ENCODE data around the gene NUAK2. TPM values are rescaled to one million over a fixed set of nuclear protein-coding genes. Genes with fewer than 3 reads are reported as not detected.

Gene NUAK2
- total and polyA plus RNA-seq, 3 donors from 2014 or later: 7.2 to 19.6 (median 13.4) TPM

GRCh38 chr1:205268846-205269680 is 52.5 kb downstream of the NUAK2 start:
- WGBS, 2 donors: 91 to 96% methylated on average over 25 to 44 of the region's 48 CpGs
- intact Hi-C loops (cut with DNase I; ENCODE audit: low total_unique reads): no loop called here
- no peak for DNase-seq
- Histone ChIP-seq H3K36me3 (ENCODE audit: low read depth, missing control alignments) (no peaks in the 10 kb centered on the region), H3K27me3 (no peaks in the 10 kb centered on the region), H3K4me1 (peaks cover 13% of the 10 kb centered on the region), H3K27ac (no peak overlapping the region), H3K9me3 (no peaks in the 10 kb centered on the region), H3K4me3 (no peak overlapping the region)
- TF ChIP-seq POLR2A (IDR thresholded peaks at IDR 0.05): no peak
- TF ChIP-seq, protein P1, sequence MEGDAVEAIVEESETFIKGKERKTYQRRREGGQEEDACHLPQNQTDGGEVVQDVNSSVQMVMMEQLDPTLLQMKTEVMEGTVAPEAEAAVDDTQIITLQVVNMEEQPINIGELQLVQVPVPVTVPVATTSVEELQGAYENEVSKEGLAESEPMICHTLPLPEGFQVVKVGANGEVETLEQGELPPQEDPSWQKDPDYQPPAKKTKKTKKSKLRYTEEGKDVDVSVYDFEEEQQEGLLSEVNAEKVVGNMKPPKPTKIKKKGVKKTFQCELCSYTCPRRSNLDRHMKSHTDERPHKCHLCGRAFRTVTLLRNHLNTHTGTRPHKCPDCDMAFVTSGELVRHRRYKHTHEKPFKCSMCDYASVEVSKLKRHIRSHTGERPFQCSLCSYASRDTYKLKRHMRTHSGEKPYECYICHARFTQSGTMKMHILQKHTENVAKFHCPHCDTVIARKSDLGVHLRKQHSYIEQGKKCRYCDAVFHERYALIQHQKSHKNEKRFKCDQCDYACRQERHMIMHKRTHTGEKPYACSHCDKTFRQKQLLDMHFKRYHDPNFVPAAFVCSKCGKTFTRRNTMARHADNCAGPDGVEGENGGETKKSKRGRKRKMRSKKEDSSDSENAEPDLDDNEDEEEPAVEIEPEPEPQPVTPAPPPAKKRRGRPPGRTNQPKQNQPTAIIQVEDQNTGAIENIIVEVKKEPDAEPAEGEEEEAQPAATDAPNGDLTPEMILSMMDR (IDR thresholded peaks at IDR 0.05): no peak

DNA sequence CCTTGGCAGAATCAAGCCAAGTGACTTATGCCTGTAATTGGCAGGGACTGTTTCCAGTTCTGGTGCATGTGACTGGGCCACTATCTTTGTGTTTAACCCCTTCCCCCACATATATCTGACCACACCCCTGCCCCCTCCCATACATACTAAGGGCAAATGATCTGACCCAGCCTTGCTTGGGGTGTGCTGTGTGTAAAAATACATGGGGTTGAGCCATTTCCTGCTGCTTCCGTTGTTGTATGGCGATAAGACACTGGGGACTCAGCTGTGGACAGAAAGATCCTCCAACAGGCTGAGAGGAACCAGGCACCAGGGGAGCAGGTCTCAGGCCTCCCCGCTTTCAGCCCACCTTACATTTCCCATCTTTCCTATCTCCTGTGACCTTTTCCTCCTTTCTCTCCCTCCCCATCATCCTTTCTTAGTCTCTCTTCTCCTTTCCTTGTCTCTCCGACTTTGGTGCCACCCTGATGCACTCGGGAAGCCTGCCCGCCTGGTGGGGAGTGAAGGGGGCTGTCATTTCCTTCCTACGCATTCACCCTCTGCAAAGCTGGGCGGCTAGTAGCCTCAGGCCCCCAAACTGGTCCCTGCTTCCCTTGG is 54.1 kb downstream of the NUAK2 start:
- Histone ChIP-seq H3K36me3 (ENCODE audit: low read depth, missing control alignments) (no peaks in the 10 kb centered on the region), H3K27me3 (no peaks in the 10 kb centered on the region), H3K4me1 (peaks cover 7% of the 10 kb centered on the region), H3K4me3 (no peak overlapping the region), H3K9me3 (no peaks in the 10 kb centered on the region), H3K27ac (no peak overlapping the region)
- TF ChIP-seq, protein P1 (IDR thresholded peaks at IDR 0.05): no peak
- no peak for TF ChIP-seq POLR2A (IDR thresholded peaks at IDR 0.05)
- 84 to 85% methylated on average over 8 of the region's 8 CpGs for WGBS, 2 donors
- intact Hi-C loops (cut with DNase I; ENCODE audit: low total_unique reads): no loop called here
- DNase-seq: no peak

GRCh38 chr1:205266611-205267305 is 54.8 kb downstream of the NUAK2 start:
- H3K4me3 ChIP-seq: no peak overlapping the region
- DNase-seq: no peak
- H3K27me3 ChIP-seq: no peaks in the 10 kb centered on the region
- peaks cover 7% of the 10 kb centered on the region for H3K4me1 ChIP-seq
- intact Hi-C loops (cut with DNase I; ENCODE audit: low total_unique reads): no loop called here
- TF ChIP-seq, protein P1 (IDR thresholded peaks at IDR 0.05): no peak
- no peak for TF ChIP-seq POLR2A (IDR thresholded peaks at IDR 0.05)
- no peaks in the 10 kb centered on the region for H3K36me3 ChIP-seq (ENCODE audit: low read depth, missing control alignments)
- 73 to 83% methylated on average over 10 of the region's 10 CpGs for WGBS, 2 donors
- no peak overlapping the region for H3K27ac ChIP-seq
- no peaks in the 10 kb centered on the region for H3K9me3 ChIP-seq

DNA sequence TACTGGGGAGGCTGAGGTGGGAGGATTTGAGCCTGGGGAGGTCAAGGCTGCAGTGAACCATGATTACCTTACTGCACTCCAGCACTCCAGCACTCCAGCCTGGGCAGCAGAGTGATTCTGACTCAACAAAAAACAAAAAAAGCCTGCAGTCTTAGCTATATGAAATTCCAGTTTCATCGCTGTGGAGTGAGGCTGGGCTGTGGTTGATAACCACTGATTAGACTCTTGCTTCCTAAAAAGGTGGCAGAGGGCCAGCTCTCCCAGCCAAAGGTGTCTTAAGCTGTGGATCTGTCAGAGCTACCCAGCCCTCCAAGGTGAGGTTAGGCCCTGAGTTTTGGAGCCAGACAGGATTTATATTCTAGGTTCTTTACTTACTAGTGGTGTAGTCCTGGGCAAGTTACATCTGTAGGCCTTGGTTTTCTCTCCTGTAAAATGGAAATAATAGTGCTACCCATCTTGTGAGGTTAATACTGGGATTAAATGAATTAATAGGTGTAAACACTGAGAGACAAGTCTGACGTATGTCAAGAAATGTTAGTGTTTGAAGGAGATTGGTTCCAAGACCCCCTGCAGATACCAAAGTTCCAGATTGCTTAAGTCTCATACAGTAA is 57.9 kb downstream of the NUAK2 start:
- TF ChIP-seq, protein P1 (IDR thresholded peaks at IDR 0.05): no peak
- no peak for TF ChIP-seq POLR2A (IDR thresholded peaks at IDR 0.05)
- peaks cover 6% of the 10 kb centered on the region for H3K4me1 ChIP-seq
- no peak overlapping the region for H3K4me3 ChIP-seq
- no peaks in the 10 kb centered on the region for H3K27me3 ChIP-seq
- DNase-seq: no peak
- intact Hi-C loops (cut with DNase I; ENCODE audit: low total_unique reads): no loop called here
- 80 to 86% methylated on average over 2 of the region's 2 CpGs for WGBS, 2 donors
- no peaks in the 10 kb centered on the region for H3K36me3 ChIP-seq (ENCODE audit: low read depth, missing control alignments)
- no peaks in the 10 kb centered on the region for H3K9me3 ChIP-seq
- H3K27ac ChIP-seq: no peak overlapping the region
